Breast epithelium (tissue), 4 donors: Measurements from ENCODE around the gene UBL7. TPM values are rescaled to one million over a fixed set of nuclear protein-coding genes. Genes with fewer than 3 reads are reported as not detected.

Source experiments
- DNase-seq, 2 donors: peaks; one replicate each; pipeline ENCODE4 v3.0.0-alpha.2; 2019; ENCODE audit warnings: low spot score in 2 of 2
- H3K27ac ChIP-seq, 2 donors: fragments of 200-600 bp; sonication (generic) in 1 of 2; one replicate each; pipeline ENCODE4 v1.5.1; 2016 to 2019; ENCODE audit warnings: mild to moderate bottlenecking in 1 of 2
- H3K27me3 ChIP-seq, 2 donors: fragments of 200-600 bp; sonication (generic) in 1 of 2; one replicate each; pipeline versions ENCODE4 v1.5.1 to v1.6.0; 2017 to 2019; ENCODE audit warnings: control low read depth in 1 of 2, mild to moderate bottlenecking in 1 of 2
- H3K36me3 ChIP-seq: fragments of 200-600 bp; one replicate; pipeline ENCODE4 v1.5.1; 2019
- H3K4me1 ChIP-seq, 2 donors: fragments of 200-600 bp; sonication (generic); one replicate each; pipeline ENCODE4 v1.5.1; 2016 to 2019; ENCODE audit warnings: control low read depth in 1 of 2
- H3K4me3 ChIP-seq, 3 donors: fragments of 200-600 bp; sonication (generic); 1 replicate in 2 of 3; 2 replicates in 1 of 3; pipeline ENCODE4 v1.5.1; 2016 to 2019; ENCODE audit warnings: mild to moderate bottlenecking in 3 of 3, moderate library complexity in 2 of 3
- H3K9me3 ChIP-seq, 2 donors: fragments of 200-600 bp; sonication (generic) in 1 of 2; one replicate each; pipeline ENCODE4 v1.5.1; 2016 to 2019; ENCODE audit warnings: control low read depth in 1 of 2
- CTCF ChIP-seq, 3 donors: fragments of 450-650 bp; IDR thresholded peaks; one replicate each; pipeline ENCODE4 v1.5.1; 2016 to 2017; ENCODE audit warnings: antibody characterized with exemption in 3 of 3, mild to moderate bottlenecking in 3 of 3, moderate library complexity in 3 of 3
- POLR2A ChIP-seq: fragments of 450-650 bp; IDR thresholded peaks from one replicate; pipeline ENCODE4 v1.6.1; 2016; ENCODE audit warnings: antibody characterized with exemption, mild to moderate bottlenecking, moderate library complexity
- POLR2AphosphoS5 ChIP-seq, 3 donors: sonication (generic); formaldehyde crosslinking; IDR thresholded peaks; one replicate each; pipeline ENCODE4 v1.6.1; 2017; ENCODE audit warnings: antibody characterized with exemption in 3 of 3
- intact Hi-C: fragments of 100-400 bp; cut with DNase I; formaldehyde crosslinking; loops from one replicate; pipeline ENCODE4 v1.15.1; 2023; ENCODE audit warnings: low total_unique reads
- total RNA-seq, 3 donors: library from RNA; depleted of rRNA; stranded (reverse); fragments of >200 nt; gene quantifications; one replicate each; pipeline ENCODE4 v1.1.0, GENCODE V29; 2016

The UBL7 gene
- 10 to 100 TPM; 39.0 to 48.9 (median 44.5) TPM for total RNA-seq

- DNase-seq: peak; percentile 95 to 97
- Histone ChIP-seq H3K9me3 (no peaks in the 10 kb centered on the region), H3K4me3 (peak within 1 kb of the TSS; percentile 71 to 95 (median 72)), H3K4me1 (peaks cover 0 to 5% of the 10 kb centered on the region in 2 donors), H3K36me3 (no peaks in the 10 kb centered on the region), H3K27me3 (no peaks in the 10 kb centered on the region), H3K27ac (peak within 1 kb of the TSS; percentile 82 to 86)
- TF ChIP-seq POLR2AphosphoS5 (IDR thresholded peaks at IDR 0.05) (peak; percentile 75 to 91 (median 84)), CTCF (IDR thresholded peaks at IDR 0.05) (no peak), POLR2A (peak; percentile 80)
- intact Hi-C loops: no loop called here
Observed at GRCh38 chr15:74460871-74461846, at the start of gene UBL7. UBL7 (minus strand) TSS chr15:74461160; CDS start chr15:74458867, 2,293 bp downstream.

- TF ChIP-seq CTCF (IDR thresholded peaks at IDR 0.05) (no peak), POLR2A (no peak), POLR2AphosphoS5 (IDR thresholded peaks at IDR 0.05) (no peak)
- no peak overlapping the region for H3K27ac ChIP-seq
Observed at GRCh38 chr15:74506515-74506840, 45.5 kb upstream of the UBL7 start.

GRCh38 chr15:74505837-74506514, 45.0 kb upstream of the UBL7 start:
- no peak overlapping the region for H3K4me3 ChIP-seq
- intact Hi-C loops: no loop called here
- H3K27ac ChIP-seq: no peak overlapping the region
- TF ChIP-seq CTCF (IDR thresholded peaks at IDR 0.05): no peak
- no peak for TF ChIP-seq POLR2A
- TF ChIP-seq POLR2AphosphoS5 (IDR thresholded peaks at IDR 0.05): no peak
- H3K27me3 ChIP-seq: no peaks in the 10 kb centered on the region
- H3K36me3 ChIP-seq: no peaks in the 10 kb centered on the region
- DNase-seq: no peak
- no peaks in the 10 kb centered on the region for H3K4me1 ChIP-seq
- H3K9me3 ChIP-seq: no peaks in the 10 kb centered on the region

More at GRCh38 chr15:74506515-74506840, 45.5 kb upstream of the UBL7 start:
- H3K4me3 ChIP-seq: no peak overlapping the region
- no peaks in the 10 kb centered on the region for H3K27me3 ChIP-seq
- H3K9me3 ChIP-seq: no peaks in the 10 kb centered on the region
- intact Hi-C loops: no loop called here
- no peaks in the 10 kb centered on the region for H3K36me3 ChIP-seq
- no peaks in the 10 kb centered on the region for H3K4me1 ChIP-seq
- DNase-seq: no peak

GRCh38 chr15:74504836-74505235, 43.9 kb upstream of the UBL7 start:
- no peak overlapping the region for H3K4me3 ChIP-seq
- no peaks in the 10 kb centered on the region for H3K36me3 ChIP-seq
- intact Hi-C loops: no loop called here
- no peaks in the 10 kb centered on the region for H3K4me1 ChIP-seq
- no peaks in the 10 kb centered on the region for H3K9me3 ChIP-seq
- TF ChIP-seq CTCF (IDR thresholded peaks at IDR 0.05): no peak
- TF ChIP-seq POLR2A: no peak
- TF ChIP-seq POLR2AphosphoS5 (IDR thresholded peaks at IDR 0.05): no peak
- H3K27ac ChIP-seq: no peak overlapping the region
- DNase-seq: no peak
- no peaks in the 10 kb centered on the region for H3K27me3 ChIP-seq

GRCh38 chr15:74504418-74504817, 43.5 kb upstream of the UBL7 start:
- intact Hi-C loops: no loop called here
- DNase-seq: no peak
- Histone ChIP-seq H3K4me1 (no peaks in the 10 kb centered on the region), H3K27ac (no peak overlapping the region), H3K4me3 (no peak overlapping the region), H3K27me3 (no peaks in the 10 kb centered on the region), H3K36me3 (no peaks in the 10 kb centered on the region), H3K9me3 (no peaks in the 10 kb centered on the region)
- TF ChIP-seq CTCF (IDR thresholded peaks at IDR 0.05) (no peak), POLR2A (no peak), POLR2AphosphoS5 (IDR thresholded peaks at IDR 0.05) (no peak)
